Smooth muscle cell (in vitro differentiated cells): ENCODE measurements around the gene CHGA. TPM values are rescaled to one million over a fixed set of nuclear protein-coding genes. Genes with fewer than 3 reads are reported as not detected.

Source experiments
- DNase-seq: peaks from one replicate; lab custom pipeline; 2025; ENCODE audit not compliant: unreplicated experiment; lab: John Stamatoyannopoulos, UW
- H2AFZ ChIP-seq: fragments of 200-600 bp; sonication (generic); 2 replicates; pipeline ENCODE4 v1.6.0; 2016; ENCODE audit warnings: antibody characterized with exemption, low read depth, mild to moderate bottlenecking
- H3F3A ChIP-seq: fragments of 200-600 bp; sonication (generic); 2 replicates; pipeline ENCODE4 v1.6.0; 2017; ENCODE audit warnings: antibody characterized with exemption, low read depth
- H3K27ac ChIP-seq: fragments of 200-600 bp; sonication (generic); 2 replicates; pipeline ENCODE4 v1.5.1; 2016; ENCODE audit warnings: low read depth, mild to moderate bottlenecking
- H3K27me3 ChIP-seq: fragments of 200-600 bp; sonication (generic); 2 replicates; pipeline ENCODE4 v1.6.1; 2016; ENCODE audit warnings: low read depth, mild to moderate bottlenecking
- H3K36me3 ChIP-seq: fragments of 200-600 bp; sonication (generic); 2 replicates; pipeline ENCODE4 v1.5.1; 2016; ENCODE audit warnings: low read depth
- H3K4me1 ChIP-seq: fragments of 200-600 bp; sonication (generic); 2 replicates; pipeline ENCODE4 v1.5.1; 2016; ENCODE audit warnings: low read depth
- H3K4me2 ChIP-seq: fragments of 200-600 bp; sonication (generic); 2 replicates; pipeline ENCODE4 v1.6.0; 2016; ENCODE audit warnings: mild to moderate bottlenecking
- H3K4me3 ChIP-seq: fragments of 200-600 bp; sonication (generic); 2 replicates; pipeline ENCODE4 v1.5.1; 2016; ENCODE audit warnings: mild to moderate bottlenecking
- H3K79me2 ChIP-seq: fragments of 200-600 bp; sonication (generic); 2 replicates; pipeline ENCODE4 v1.6.0; 2016; ENCODE audit warnings: low read depth, mild to moderate bottlenecking
- H3K9ac ChIP-seq: fragments of 200-600 bp; sonication (generic); 2 replicates; pipeline ENCODE4 v1.6.0; 2016; ENCODE audit warnings: low read depth
- H3K9me3 ChIP-seq: fragments of 200-600 bp; sonication (generic); replicated peaks from 2 replicates; pipeline ENCODE4 v1.5.1; 2016; ENCODE audit warnings: low read depth
- H4K20me1 ChIP-seq: fragments of 200-600 bp; sonication (generic); 2 replicates; pipeline ENCODE4 v1.6.0; 2016; ENCODE audit warnings: low read depth
- WGBS: methylation state at CpG from one replicate; pipeline ENCODE4 v1.1.7; 2016; ENCODE audit warnings: low lambda C conversion rate; 5-methylcytosine and 5-hydroxymethylcytosine counted together
- polyA plus RNA-seq: library from polyadenylated mRNA; unstranded; fragments of >200 nt; fragmentation: Nextera tagmentation; extraction: Ambion mirVana; gene quantifications from 2 replicates; pipeline ENCODE4 v1.2.1, GENCODE V29; 2016
- total RNA-seq: library from RNA; depleted of rRNA; stranded (reverse); fragments of >200 nt; gene quantifications from 2 replicates; pipeline ENCODE4 v1.2.3, GENCODE V29; 2014
- TF ChIP-seq, protein P1 (sequence below): fragments of 200-600 bp; sonication (generic); IDR thresholded peaks from 2 replicates; pipeline ENCODE4 v1.5.1; 2017; ENCODE audit warnings: borderline replicate concordance, mild to moderate bottlenecking, antibody characterized with exemption; ENCODE audit not compliant: insufficient read depth, poor library complexity, severe bottlenecking

The CHGA gene
- total and polyA plus RNA-seq, 2 experiments from 2014 or later, result not detected

DNA sequence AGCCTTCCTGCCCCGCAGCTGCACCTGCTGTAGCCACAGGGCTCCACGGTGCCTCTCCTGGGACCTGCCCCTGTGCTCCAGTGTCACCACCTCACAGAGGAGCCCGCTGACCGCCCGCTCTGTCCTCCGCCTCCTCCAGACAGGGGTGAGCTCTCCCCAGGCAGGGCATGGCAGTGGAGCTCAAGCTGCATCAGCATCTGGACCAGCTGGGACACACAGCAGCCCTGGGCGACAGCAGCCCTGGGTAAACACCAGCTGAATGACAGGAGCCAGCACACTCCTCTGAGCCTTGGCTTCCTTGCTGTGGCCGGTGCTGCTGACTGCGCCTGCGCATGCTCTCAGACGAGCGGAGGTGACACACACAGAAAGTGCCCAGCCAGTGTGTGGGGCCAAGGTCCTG lies 22.0 kb downstream of the CHGA start:
- no peaks in the 10 kb centered on the region for H4K20me1 ChIP-seq
- TF ChIP-seq, protein P1, sequence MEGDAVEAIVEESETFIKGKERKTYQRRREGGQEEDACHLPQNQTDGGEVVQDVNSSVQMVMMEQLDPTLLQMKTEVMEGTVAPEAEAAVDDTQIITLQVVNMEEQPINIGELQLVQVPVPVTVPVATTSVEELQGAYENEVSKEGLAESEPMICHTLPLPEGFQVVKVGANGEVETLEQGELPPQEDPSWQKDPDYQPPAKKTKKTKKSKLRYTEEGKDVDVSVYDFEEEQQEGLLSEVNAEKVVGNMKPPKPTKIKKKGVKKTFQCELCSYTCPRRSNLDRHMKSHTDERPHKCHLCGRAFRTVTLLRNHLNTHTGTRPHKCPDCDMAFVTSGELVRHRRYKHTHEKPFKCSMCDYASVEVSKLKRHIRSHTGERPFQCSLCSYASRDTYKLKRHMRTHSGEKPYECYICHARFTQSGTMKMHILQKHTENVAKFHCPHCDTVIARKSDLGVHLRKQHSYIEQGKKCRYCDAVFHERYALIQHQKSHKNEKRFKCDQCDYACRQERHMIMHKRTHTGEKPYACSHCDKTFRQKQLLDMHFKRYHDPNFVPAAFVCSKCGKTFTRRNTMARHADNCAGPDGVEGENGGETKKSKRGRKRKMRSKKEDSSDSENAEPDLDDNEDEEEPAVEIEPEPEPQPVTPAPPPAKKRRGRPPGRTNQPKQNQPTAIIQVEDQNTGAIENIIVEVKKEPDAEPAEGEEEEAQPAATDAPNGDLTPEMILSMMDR, result no peak
- no peak overlapping the region for H3K27ac ChIP-seq
- no peaks in the 10 kb centered on the region for H3K79me2 ChIP-seq
- no peaks in the 10 kb centered on the region for H3F3A ChIP-seq
- no peaks in the 10 kb centered on the region for H3K36me3 ChIP-seq
- no peak overlapping the region for H3K4me3 ChIP-seq
- WGBS, result 93% methylated on average over 12 of the region's 12 CpGs
- no peaks in the 10 kb centered on the region for H3K9me3 ChIP-seq
- H3K4me1 ChIP-seq, result no peaks in the 10 kb centered on the region
- no peak overlapping the region for H3K4me2 ChIP-seq
- no peak overlapping the region for H3K9ac ChIP-seq
- no peak overlapping the region for H2AFZ ChIP-seq
- DNase-seq, result no peak
- no peaks in the 10 kb centered on the region for H3K27me3 ChIP-seq

DNA sequence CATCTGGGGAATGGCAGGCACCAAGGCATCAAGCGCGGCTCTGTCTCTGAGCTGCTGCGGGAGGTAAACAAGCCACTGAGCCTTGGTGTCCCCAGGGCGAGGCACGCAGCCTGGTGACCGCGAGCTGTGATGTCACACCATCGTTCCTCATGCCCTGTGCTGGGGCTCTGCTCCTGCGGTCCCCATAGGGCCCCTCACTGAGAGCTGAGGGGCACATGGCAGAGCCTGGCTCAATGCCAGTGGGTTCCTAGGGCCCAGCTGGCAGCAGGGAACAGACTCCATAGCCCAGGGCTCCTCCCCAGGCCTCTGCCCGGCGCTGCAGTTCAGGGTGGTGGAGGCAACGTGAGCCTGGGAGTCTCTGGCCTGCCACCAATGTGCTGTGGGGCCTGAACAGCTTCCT lies 22.6 kb downstream of the CHGA start:
- TF ChIP-seq, protein P1, result no peak
- Histone ChIP-seq H3K4me2 (no peak overlapping the region), H4K20me1 (no peaks in the 10 kb centered on the region), H3K27me3 (no peaks in the 10 kb centered on the region), H3K4me1 (no peaks in the 10 kb centered on the region), H3F3A (no peaks in the 10 kb centered on the region), H3K9ac (no peak overlapping the region), H3K36me3 (no peaks in the 10 kb centered on the region), H2AFZ (no peak overlapping the region), H3K79me2 (no peaks in the 10 kb centered on the region), H3K27ac (no peak overlapping the region), H3K4me3 (no peak overlapping the region), H3K9me3 (no peaks in the 10 kb centered on the region)
- WGBS, result 96% methylated on average over 12 of the region's 12 CpGs
- DNase-seq, result no peak

DNA sequence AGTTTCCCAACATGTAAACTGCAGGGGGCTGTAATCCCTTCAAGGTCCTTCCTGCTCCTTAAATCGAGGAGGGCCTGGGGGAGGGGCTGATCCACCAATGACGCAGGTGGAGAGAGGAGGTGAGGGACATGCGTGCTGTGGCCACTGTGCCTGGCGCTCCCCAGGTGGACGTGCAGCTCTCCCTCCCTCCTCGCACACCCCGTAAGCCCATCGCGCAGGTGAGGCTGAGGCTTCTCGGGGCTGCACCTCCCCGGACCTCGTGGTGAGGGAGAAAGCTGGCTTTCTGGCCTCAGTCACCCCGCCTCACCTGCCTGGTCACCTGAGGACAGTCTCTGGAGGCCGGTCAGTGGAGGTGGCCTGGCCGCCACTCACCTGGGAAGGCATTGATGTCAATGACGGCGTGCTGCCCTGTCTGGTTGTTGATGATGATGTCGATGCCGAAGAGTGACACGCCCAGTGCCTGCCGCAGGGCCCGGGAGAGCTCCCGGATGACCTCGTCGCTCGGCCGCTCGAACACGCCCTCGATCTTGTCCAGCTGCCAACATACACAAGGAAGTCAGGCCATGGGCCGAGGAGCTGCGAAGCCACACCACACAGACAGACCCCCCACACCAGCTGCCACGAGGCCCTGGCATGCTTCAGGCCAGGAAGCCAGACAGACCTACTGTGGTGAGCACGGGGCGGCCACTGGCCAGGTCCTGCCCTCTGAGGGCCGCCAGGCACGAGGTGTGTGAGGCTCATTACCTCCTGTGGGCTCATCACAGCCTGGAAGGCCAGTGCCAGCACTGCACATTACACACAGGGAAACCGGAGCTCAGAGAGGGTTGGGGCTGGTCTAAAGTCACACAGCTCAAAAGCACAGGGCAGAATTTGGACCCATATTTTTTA lies 23.3 kb downstream of the CHGA start:
- Histone ChIP-seq H3K27me3 (no peaks in the 10 kb centered on the region), H3K9me3 (no peaks in the 10 kb centered on the region), H3K79me2 (no peaks in the 10 kb centered on the region), H3K9ac (no peak overlapping the region), H4K20me1 (no peaks in the 10 kb centered on the region), H3K36me3 (no peaks in the 10 kb centered on the region), H2AFZ (no peak overlapping the region), H3F3A (no peaks in the 10 kb centered on the region), H3K27ac (no peak overlapping the region), H3K4me1 (no peaks in the 10 kb centered on the region), H3K4me2 (no peak overlapping the region), H3K4me3 (no peak overlapping the region)
- WGBS, result 89% methylated on average over 38 of the region's 38 CpGs
- no peak for DNase-seq
- TF ChIP-seq, protein P1, result no peak
